OCI-LY3 (cell line): ENCODE results near the gene TDRD1.

Experiments used
- H2AFZ ChIP-seq: fragments of 200-600, 300-600 bp; shearing (Covaris generic); 2 replicates; pipeline ENCODE4 v1.6.0; 2014; ENCODE audit warnings: antibody characterized with exemption, low read depth, low read length
- H3K27ac ChIP-seq: fragments of 200-600, 300-600 bp; sonication (generic); 2 replicates; pipeline ENCODE4 v1.5.1; 2014; ENCODE audit warnings: mild to moderate bottlenecking, low read length, moderate library complexity, mixed read lengths
- H3K27me3 ChIP-seq: fragments of 200-600, 300-600 bp; sonication (generic); 2 replicates; pipeline ENCODE4 v1.6.1; 2014; ENCODE audit warnings: low read depth, low read length, mixed read lengths
- H3K36me3 ChIP-seq: fragments of 200-600, 300-600 bp; sonication (generic); replicated peaks from 2 replicates; pipeline ENCODE3; 2014; ENCODE audit warnings: low read depth, low read length, mixed read lengths
- H3K4me1 ChIP-seq: fragments of 300-600, 200-600 bp; sonication (generic); 2 replicates; pipeline ENCODE4 v1.6.1; 2014; ENCODE audit warnings: low read length, mixed read lengths
- H3K4me2 ChIP-seq: fragments of 200-600, 300-600 bp; sonication (generic); 2 replicates; pipeline ENCODE4 v1.6.1; 2014; ENCODE audit warnings: low read length, mixed read lengths
- H3K4me3 ChIP-seq: fragments of 300-600, 200-600 bp; sonication (generic); 2 replicates; pipeline ENCODE4 v1.5.1; 2014; ENCODE audit warnings: antibody characterized with exemption, mild to moderate bottlenecking, low read length, moderate library complexity
- H3K79me2 ChIP-seq: fragments of 300-600, 200-600 bp; shearing (Covaris generic); 2 replicates; pipeline ENCODE4 v1.6.1; 2014; ENCODE audit warnings: mild to moderate bottlenecking, low read length, mixed read lengths
- H3K9ac ChIP-seq: fragments of 300-600, 200-600 bp; shearing (Covaris generic); 2 replicates; pipeline ENCODE4 v1.6.0; 2014; ENCODE audit warnings: mild to moderate bottlenecking, low read length, moderate library complexity
- H3K9me3 ChIP-seq: fragments of 200-600, 300-600 bp; shearing (Covaris generic); 2 replicates; pipeline ENCODE4 v1.6.1; 2014; ENCODE audit warnings: low read length, mixed read lengths; ENCODE audit not compliant: insufficient read depth
- H4K20me1 ChIP-seq: fragments of 200-600, 300-600 bp; sonication (generic); 2 replicates; pipeline ENCODE4 v1.6.1; 2016; ENCODE audit warnings: low read length, mixed read lengths; ENCODE audit not compliant: insufficient read depth
- EZH2phosphoT487 ChIP-seq: fragments of 200-600 bp; shearing (Covaris generic); IDR thresholded peaks from 2 replicates; pipeline ENCODE4 v1.6.1; 2018; ENCODE audit warnings: antibody characterized with exemption, mixed run types, low read depth
- TF ChIP-seq, protein P1 (sequence below): fragments of 200-600, 300-600 bp; sonication (generic); IDR thresholded peaks from 2 replicates; pipeline ENCODE4 v1.5.1; 2014; ENCODE audit warnings: antibody characterized with exemption, low read length, low read depth

The TDRD1 gene

DNA sequence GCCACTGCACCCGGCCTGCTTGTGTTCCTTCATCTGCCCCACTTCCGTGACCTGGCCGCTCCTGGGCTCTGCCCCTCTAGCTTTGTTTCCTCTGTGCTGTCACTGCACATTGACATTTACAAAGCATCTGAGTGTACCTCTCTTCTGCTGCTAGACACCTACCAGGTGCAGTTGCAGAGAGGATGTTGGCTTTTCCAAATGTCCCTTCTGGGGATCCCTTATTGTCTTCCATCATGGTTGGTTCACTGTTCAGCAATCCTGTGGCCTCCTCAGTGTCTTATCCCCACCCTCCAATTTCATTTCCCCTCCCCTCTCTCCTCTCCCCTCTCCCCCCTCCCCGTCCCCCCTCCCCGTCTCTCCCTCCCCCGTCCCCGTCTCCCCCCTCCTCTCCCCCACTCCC is 73.7 kb downstream of the TDRD1 start:
- Histone ChIP-seq H3K9me3 (no peaks in the 10 kb centered on the region), H3K27me3 (no peaks in the 10 kb centered on the region), H3K27ac (no peak overlapping the region), H3K36me3 (no peaks in the 10 kb centered on the region), H3K4me3 (no peak overlapping the region), H3K4me1 (no peaks in the 10 kb centered on the region), H4K20me1 (no peaks in the 10 kb centered on the region), H3K9ac (no peak overlapping the region), H3K4me2 (no peak overlapping the region), H2AFZ (no peak overlapping the region), H3K79me2 (no peaks in the 10 kb centered on the region)
- TF ChIP-seq EZH2phosphoT487, result no peak

DNA sequence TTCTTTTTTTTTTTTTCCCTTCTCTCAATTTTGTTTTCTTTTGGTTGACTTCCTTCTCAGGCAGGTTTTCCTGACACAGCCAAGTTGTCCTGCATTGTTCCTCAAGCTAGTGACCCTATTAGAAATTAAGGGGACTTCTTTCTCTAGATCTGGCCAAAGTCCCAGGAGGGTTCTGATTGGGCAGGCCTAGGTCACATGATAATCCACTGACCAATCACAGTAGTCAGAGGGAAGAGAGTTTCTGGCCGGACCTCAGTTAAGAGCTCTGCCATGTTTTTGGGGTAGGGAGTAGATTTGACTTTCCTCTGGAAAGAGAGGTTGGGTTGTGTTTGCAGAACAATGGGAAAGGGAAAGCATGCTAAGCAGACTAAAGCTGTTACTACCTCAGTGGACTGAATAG is 76.1 kb downstream of the TDRD1 start:
- H3K4me2 ChIP-seq, result no peak overlapping the region
- H3K27me3 ChIP-seq, result no peaks in the 10 kb centered on the region
- H3K4me1 ChIP-seq, result no peaks in the 10 kb centered on the region
- H3K27ac ChIP-seq, result no peak overlapping the region
- H3K9ac ChIP-seq, result no peak overlapping the region
- H3K9me3 ChIP-seq, result no peaks in the 10 kb centered on the region
- H4K20me1 ChIP-seq, result no peaks in the 10 kb centered on the region
- H3K4me3 ChIP-seq, result no peak overlapping the region
- no peaks in the 10 kb centered on the region for H3K79me2 ChIP-seq
- H3K36me3 ChIP-seq, result no peaks in the 10 kb centered on the region
- no peak overlapping the region for H2AFZ ChIP-seq
- TF ChIP-seq, protein P1, sequence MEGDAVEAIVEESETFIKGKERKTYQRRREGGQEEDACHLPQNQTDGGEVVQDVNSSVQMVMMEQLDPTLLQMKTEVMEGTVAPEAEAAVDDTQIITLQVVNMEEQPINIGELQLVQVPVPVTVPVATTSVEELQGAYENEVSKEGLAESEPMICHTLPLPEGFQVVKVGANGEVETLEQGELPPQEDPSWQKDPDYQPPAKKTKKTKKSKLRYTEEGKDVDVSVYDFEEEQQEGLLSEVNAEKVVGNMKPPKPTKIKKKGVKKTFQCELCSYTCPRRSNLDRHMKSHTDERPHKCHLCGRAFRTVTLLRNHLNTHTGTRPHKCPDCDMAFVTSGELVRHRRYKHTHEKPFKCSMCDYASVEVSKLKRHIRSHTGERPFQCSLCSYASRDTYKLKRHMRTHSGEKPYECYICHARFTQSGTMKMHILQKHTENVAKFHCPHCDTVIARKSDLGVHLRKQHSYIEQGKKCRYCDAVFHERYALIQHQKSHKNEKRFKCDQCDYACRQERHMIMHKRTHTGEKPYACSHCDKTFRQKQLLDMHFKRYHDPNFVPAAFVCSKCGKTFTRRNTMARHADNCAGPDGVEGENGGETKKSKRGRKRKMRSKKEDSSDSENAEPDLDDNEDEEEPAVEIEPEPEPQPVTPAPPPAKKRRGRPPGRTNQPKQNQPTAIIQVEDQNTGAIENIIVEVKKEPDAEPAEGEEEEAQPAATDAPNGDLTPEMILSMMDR, result no peak
- TF ChIP-seq EZH2phosphoT487, result no peak

DNA sequence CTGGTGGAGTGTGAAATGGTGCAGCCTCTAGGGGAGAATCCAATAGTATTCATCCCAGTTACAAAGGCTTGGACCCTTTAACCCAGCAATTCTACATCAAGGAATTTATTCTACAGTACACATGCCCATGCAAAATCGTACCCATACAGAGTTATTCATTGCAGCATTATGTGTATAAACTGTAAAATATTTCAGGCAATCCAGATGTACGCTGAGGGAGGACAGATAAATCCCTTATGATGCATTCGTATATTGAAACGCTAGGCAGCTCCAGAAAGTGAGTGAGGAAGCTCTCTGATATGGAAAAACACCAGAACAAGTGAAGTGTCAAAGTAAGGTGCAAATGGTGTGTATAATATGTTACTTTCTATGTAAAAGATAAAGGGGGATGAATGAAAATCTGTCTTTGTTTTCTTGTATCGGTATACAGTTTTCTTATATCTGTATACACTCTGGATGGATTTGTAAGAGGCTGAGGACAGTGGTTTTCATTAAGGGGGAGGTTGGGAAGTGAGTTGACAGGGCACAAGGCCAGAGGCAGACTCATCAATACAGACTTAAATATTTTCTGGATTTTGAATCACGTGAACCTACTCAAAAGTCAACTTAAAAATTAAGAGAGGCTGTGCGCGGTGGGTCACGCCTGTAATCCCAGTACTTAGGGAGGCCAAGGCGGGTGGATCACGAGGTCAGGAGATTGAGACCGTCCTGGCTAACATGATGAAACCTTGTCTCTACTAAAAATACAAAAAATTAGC is 77.0 kb downstream of the TDRD1 start:
- H3K27ac ChIP-seq, result no peak overlapping the region
- no peak overlapping the region for H3K4me2 ChIP-seq
- no peaks in the 10 kb centered on the region for H3K36me3 ChIP-seq
- no peaks in the 10 kb centered on the region for H3K79me2 ChIP-seq
- no peaks in the 10 kb centered on the region for H3K9me3 ChIP-seq
- H3K4me1 ChIP-seq, result no peaks in the 10 kb centered on the region
- TF ChIP-seq EZH2phosphoT487, result no peak
- TF ChIP-seq, protein P1, result no peak
- H3K27me3 ChIP-seq, result no peaks in the 10 kb centered on the region
- H2AFZ ChIP-seq, result no peak overlapping the region
- no peaks in the 10 kb centered on the region for H4K20me1 ChIP-seq
- H3K9ac ChIP-seq, result no peak overlapping the region
- H3K4me3 ChIP-seq, result no peak overlapping the region

DNA sequence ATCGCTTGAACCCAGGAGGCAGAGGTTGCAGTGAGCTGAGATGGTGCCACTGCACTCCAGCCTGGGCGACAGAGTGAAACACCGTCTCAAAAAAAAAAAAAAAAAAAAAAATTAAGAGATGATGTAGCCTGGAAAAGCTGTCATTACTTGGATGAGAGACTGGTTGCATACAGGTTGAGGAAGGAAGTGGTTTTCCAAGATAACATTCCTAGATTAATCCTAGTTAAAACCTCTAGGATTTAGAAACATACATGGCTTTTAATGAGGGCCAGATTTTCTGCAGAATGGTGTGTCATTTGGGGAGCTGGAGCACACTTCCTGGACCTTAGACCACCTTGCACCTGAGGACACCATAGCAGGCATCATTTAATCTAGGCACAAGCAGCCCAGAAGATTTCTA is 77.7 kb downstream of the TDRD1 start:
- Histone ChIP-seq H3K9me3 (no peaks in the 10 kb centered on the region), H3K36me3 (no peaks in the 10 kb centered on the region), H3K4me1 (no peaks in the 10 kb centered on the region), H3K9ac (no peak overlapping the region), H3K79me2 (no peaks in the 10 kb centered on the region), H3K4me3 (no peak overlapping the region), H3K27ac (no peak overlapping the region), H4K20me1 (no peaks in the 10 kb centered on the region), H2AFZ (no peak overlapping the region), H3K4me2 (no peak overlapping the region), H3K27me3 (no peaks in the 10 kb centered on the region)
- TF ChIP-seq EZH2phosphoT487, result no peak
- TF ChIP-seq, protein P1, result no peak
